ENCODE results near the gene SPEF2. TPM values are rescaled to one million over a fixed set of nuclear protein-coding genes. Genes with fewer than 3 reads are reported as not detected.

The SPEF2 gene
- total and polyA plus RNA-seq, 2 of the 13 experiments (the other 11 are each of a cell fraction or from before 2014, with no cell fraction given) = 1.5 to 2.3 TPM

- TF ChIP-seq ZFP62 (CRISPR knock-in tag; IDR thresholded peaks at IDR 0.05) (no peak), ZNF546 (CRISPR knock-in tag; conservative IDR thresholded peaks at IDR 0.05) (no peak), ZSCAN5A (CRISPR knock-in tag; IDR thresholded peaks at IDR 0.05; ENCODE audit: borderline replicate concordance) (no peak)
Measured at GRCh38 chr5:35681911-35682310, 64.2 kb downstream of the SPEF2 start (continued).

- no peaks in the 10 kb centered on the region for H3K9me3 ChIP-seq (ENCODE audit: low read length)
Measured at GRCh38 chr5:35683466-35683865, 65.8 kb downstream of the SPEF2 start.

More at GRCh38 chr5:35683466-35683865, 65.8 kb downstream of the SPEF2 start:
- Histone ChIP-seq H3K27ac (ENCODE audit: extremely low read length, insufficient read depth, low read length) (no peak overlapping the region), H3K27me3 (ENCODE audit: control insufficient read depth in 1 of 2, insufficient read depth in 2 of 2, low read length in 2 of 2) (no peaks in the 10 kb centered on the region), H4K20me1 (ENCODE audit: insufficient read depth, low read length) (no peaks in the 10 kb centered on the region), H3K4me1 (ENCODE audit: insufficient read depth, low read length) (no peaks in the 10 kb centered on the region), H3K4me3 (replicated peaks in 1 of 3; ENCODE audit: insufficient read depth in 1 of 3, low read depth in 2 of 3, low read length in 3 of 3) (no peak overlapping the region), H3K9ac (ENCODE audit: insufficient read depth, low read depth, low read length) (no peak overlapping the region), H2AFZ (ENCODE audit: low read length) (no peak overlapping the region), H3K4me2 (ENCODE audit: low read depth, low read length) (no peak overlapping the region), H3K36me3 (replicated peaks in 1 of 2; ENCODE audit: control insufficient read depth in 1 of 2, insufficient read depth in 2 of 2, low read length in 2 of 2) (no peaks in the 10 kb centered on the region), H3K79me2 (ENCODE audit: insufficient read depth, low read length) (no peaks in the 10 kb centered on the region)
- in situ Hi-C loops (cut with HindIII; ENCODE audit: extremely low pct_ligation_motif_present, low pct_unique_long_range_greater_than_20kb) = no loop called here
- TF ChIP-seq NBN (conservative IDR thresholded peaks at IDR 0.05) = no peak
- TF ChIP-seq CREM (IDR thresholded peaks at IDR 0.05) = no peak
- TF ChIP-seq CREM (CRISPR knock-in tag; IDR thresholded peaks at IDR 0.05) = no peak
- no peak for TF ChIP-seq ZUFSP (CRISPR knock-in tag; IDR thresholded peaks at IDR 0.05; ENCODE audit: borderline replicate concordance)
- TF ChIP-seq HOXA3 (CRISPR knock-in tag; IDR thresholded peaks at IDR 0.05) = no peak
- no peak for TF ChIP-seq ZFP36 (IDR thresholded peaks at IDR 0.05; ENCODE audit: borderline replicate concordance, low read depth, low read length, partially characterized antibody)
- TF ChIP-seq ZNF234 (CRISPR knock-in tag; conservative IDR thresholded peaks at IDR 0.05) = no peak
- no peak for TF ChIP-seq POLR2G (IDR thresholded peaks at IDR 0.05; ENCODE audit: low read depth, low read length)
- TF ChIP-seq TERF1 (CRISPR knock-in tag; IDR thresholded peaks at IDR 0.05) = no peak
- ATAC-seq = no peak; the same call in 2 of the 3 replicates
- ChIA-PET POLR2A (no interaction called here), CTCF (ENCODE audit: low intra/inter-chr PET ratio, low total read pairs) (no interaction called here)
- WGBS (ENCODE audit: low lambda C conversion rate) = 36% methylated on average over 6 of the region's 6 CpGs
- FAIRE-seq = no peak
- no peak for DNase-seq (ENCODE audit: low spot score)
- BruUV-seq (replicated peaks) = no TSS peak
- intact Hi-C loops (cut with micrococcal nuclease; ENCODE audit: unreplicated experiment) = no loop called here
